ENCODE measurements around the gene PLXNB2.

Gene PLXNB2

GRCh38 chr22:50252082-50253045 lies 55.1 kb downstream of the PLXNB2 start:
- no peak for DNase-seq (ENCODE audit: low read depth, low spot score)

DNA sequence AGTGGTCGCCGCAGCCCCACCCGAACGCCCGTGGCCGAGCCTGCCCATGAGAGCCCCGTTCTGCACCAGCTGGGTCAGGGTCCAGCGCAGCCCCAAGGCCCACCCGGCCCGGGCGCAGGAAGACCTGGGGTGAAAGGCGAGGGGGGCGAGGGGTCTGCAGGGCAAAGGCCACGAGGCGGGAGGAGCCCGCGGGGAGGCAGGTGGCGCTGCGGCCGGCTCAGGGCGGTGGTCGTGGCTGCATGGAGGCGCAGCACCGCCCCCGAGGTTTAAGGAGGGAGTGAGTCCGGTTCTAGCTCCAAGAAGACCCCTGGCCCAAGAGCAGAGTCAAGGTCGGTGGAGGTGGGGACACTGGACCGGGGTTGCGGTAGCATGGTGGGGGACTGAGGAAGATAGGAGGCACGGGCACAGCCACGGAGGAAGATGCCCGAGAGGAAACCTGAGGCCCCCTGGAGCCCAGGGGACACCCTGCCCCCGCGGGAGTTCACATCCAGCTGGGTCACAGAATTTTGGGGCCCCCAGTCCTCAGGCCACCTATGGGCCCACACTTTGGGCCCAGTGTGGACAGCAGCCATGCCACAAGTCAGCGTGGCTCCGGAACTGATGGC lies 55.9 kb downstream of the PLXNB2 start:
- DNase-seq (ENCODE audit: low read depth, low spot score), result no peak

GRCh38 chr22:50250555-50251476 lies 56.6 kb downstream of the PLXNB2 start, which contains the start of gene HDAC10:
Gene HDAC10, minus strand, starts transcription at chr22:50251265. Its CDS starts 233 bp downstream, at chr22:50251032.
- no peak for DNase-seq (ENCODE audit: low read depth, low spot score)

GRCh38 chr22:50250249-50250554 lies 57.2 kb downstream of the PLXNB2 start:
- no peak for DNase-seq (ENCODE audit: low read depth, low spot score)

- DNase-seq (ENCODE audit: low read depth, low spot score), result no peak
Observed at GRCh38 chr22:50249341-50250248, 57.9 kb downstream of the PLXNB2 start.

DNA sequence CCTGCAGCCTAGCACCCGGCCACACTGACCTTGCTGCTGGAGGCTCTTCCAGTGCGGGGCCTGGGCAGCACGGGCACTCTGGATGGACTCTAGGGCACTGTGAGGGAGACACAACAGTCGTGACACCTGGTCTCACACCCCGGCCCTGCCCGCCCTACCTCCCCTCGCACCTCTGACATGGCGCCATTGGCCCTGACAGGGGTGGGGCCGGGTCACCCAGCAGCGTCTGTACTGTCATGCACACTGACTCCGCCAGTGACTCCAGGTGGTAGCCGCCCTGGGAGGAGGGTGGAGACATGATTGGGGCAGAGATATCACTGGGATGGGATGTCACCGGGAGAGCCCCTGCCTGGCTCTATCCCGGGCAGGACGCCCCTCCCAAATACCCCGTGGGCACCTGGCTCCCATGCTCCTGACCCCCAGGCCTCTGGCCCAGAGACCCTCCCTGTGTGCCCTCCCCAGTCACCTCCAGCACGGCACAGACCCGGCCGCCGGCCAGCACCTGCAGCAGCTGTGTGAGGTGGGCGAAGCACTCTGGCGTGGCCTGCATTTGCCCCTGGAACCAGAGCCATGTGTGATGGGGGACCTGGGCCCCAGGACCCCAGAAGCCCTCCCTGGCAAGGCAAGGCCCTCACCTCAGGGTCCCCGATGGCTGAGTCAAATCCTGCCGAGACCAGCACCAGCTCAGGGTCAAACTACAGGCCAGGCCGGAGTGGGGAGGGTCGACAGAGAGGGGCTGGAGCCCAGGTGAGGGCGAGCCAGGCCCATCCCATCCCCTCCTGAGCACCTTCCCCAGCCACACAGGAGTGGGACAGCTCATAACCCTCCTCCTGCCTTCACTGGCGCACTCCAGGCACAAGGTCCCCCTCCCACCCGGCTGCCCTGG lies 59.0 kb downstream of the PLXNB2 start:
- DNase-seq (ENCODE audit: low read depth, low spot score), result no peak

- no peak for DNase-seq (ENCODE audit: low read depth, low spot score)
Observed at GRCh38 chr22:50247748-50248147, 59.7 kb downstream of the PLXNB2 start.

GRCh38 chr22:50246242-50247175 lies 60.9 kb downstream of the PLXNB2 start:
- no peak for DNase-seq (ENCODE audit: low read depth, low spot score)

- DNase-seq (ENCODE audit: low read depth, low spot score), result no peak
Observed at GRCh38 chr22:50245214-50246072, 62.0 kb downstream of the PLXNB2 start.

- no peak for DNase-seq (ENCODE audit: low read depth, low spot score)
Observed at GRCh38 chr22:50244420-50245213, 62.8 kb downstream of the PLXNB2 start, which contains the start of gene TUBGCP6. Gene TUBGCP6, minus strand, starts transcription at chr22:50245023. Its CDS starts 564 bp downstream, at chr22:50244459.

DNA sequence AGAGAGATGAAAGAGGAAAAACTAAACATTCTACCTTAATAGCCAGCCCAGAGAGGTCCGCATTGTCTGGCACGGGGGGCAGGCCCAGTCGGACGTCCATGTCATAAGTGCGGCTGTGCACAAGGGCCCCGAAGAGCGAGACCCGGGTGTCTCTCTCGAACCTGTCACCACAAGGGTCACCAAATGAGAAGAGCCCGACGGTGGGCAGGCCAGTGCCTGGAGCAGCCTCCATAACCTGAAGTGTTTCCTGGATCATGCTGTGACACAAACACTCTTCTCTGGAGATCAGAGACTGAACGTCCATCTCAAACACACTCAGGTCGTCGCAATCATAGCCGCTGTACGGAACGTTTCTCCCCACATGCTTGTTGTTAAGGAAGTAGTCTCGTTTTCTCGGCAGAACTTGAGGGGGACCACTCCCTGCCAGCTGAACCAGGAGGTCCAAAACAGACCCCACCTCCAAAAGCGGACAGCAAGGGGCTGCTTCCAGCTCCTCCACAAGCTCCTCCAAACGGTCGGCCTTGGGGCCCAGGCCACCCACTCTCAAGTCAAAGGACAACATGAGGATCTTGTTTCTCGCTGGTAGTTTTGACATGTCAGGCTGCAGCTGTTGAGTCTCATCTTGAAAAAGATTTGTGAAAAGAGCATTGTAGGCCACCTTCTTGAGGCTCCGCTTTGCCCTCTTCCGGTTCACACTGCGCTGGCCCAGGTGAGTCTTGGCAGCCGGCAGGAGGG lies 63.6 kb downstream of the PLXNB2 start:
- DNase-seq (ENCODE audit: low read depth, low spot score), result no peak

DNA sequence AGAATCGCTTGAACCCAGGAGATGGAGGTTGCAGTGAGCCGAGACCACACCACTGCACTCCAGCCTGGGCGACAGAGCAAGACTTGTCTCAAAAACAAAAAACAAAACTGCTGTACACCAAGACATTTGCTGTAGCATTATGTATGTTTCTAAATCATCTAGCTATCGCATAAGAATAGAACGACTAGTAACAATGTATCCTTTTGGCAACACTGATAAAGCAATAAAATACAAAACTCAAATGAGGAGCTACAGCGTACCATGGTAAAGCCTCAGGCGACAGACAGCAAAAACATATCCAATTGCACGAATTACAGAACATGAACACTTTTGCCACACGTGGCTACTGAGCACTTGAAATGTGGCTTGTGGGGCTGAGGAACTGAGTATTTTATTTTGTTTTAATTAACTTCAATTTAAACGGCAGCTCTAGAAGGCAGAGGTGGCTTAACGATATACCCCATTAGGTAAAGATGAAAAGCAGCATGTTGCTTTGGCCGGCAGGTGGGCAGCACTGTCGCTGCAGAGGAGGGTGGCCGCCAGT lies 65.0 kb downstream of the PLXNB2 start:
- no peak for DNase-seq (ENCODE audit: low read depth, low spot score)

- DNase-seq (ENCODE audit: low read depth, low spot score), result no peak
Observed at GRCh38 chr22:50238755-50239154, 68.7 kb downstream of the PLXNB2 start.

DNA sequence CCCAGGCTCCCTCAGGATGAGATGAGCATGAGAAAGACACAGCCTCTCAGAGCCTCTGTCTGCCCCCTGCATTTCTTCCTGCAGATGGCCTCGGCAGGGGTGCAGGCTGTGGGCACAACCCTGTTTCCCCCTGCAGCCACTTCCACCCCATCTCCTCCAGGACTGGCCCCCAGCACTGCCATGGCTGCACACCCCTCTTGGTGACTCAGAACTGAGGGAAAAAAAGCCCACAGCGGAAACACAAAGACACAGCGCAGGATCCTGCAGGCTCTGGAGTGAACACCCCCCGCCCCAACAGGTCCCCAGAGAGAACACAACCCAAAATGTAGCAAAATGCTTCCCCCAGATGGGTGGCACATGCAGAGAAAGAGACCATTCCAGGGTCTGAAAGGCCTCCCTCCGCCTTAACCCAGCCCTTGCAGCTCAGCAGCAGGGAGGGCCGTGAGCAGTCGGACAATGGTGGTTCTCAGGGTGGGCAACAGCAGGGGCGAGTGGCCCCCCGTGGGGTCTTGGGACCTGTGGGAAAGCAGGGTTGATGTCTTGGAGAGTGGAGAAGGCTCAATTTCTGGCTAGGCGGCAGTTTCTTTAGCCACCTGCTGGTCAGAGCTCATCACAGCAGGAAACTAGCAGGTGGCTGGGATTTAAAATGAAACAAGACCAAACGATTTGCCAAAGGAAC lies 70.6 kb downstream of the PLXNB2 start:
- no peak for DNase-seq (ENCODE audit: low read depth, low spot score)

DNA sequence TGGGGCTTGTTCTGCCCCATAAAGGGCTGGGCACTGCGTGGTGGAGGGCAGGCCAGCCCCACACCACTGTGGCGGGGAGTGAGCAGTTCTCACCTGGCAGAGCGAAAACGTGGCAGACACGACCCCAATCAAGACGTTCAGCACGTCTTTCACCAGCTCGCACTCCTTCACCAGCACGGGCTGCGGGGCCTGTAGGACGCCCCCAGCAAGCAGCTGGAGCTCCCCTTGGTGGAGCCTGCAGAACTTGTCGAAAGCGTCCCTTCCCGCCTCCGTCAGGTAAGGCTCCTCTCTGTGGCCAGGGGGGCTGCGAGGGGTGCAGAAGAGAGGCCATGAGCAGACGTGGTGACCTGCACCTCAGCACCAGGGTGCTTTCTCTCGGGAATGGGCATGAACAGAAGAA lies 74.2 kb downstream of the PLXNB2 start:
- DNase-seq (ENCODE audit: low read depth, low spot score), result no peak
